ENCODE measurements around the gene DNAJC27.

GRCh38 chr2:24943427-24944053 lies 28.2 kb downstream of the DNAJC27 start:
- no peak for TF ChIP-seq CTCF (IDR thresholded peaks at IDR 0.05)
- no peak for TF ChIP-seq POLR2A (IDR thresholded peaks at IDR 0.05)

Data from gastroesophageal sphincter (tissue), 3 donors.